Loucy (cell line): ENCODE data around the gene RALGDS.

Experiments used
- H2AFZ ChIP-seq: fragments of 200-600 bp; sonication (generic); 2 replicates; pipeline ENCODE4 v1.6.0; 2016; ENCODE audit warnings: antibody characterized with exemption, mild to moderate bottlenecking, low read length, moderate library complexity
- H3F3A ChIP-seq: fragments of 200-600 bp; 2 replicates; pipeline ENCODE4 v1.6.0; 2016; ENCODE audit warnings: antibody characterized with exemption, low read depth, mild to moderate bottlenecking
- H3K27me3 ChIP-seq: fragments of 200-600 bp; sonication (generic); 2 replicates; pipeline ENCODE4 v1.6.1; 2014; ENCODE audit warnings: low read length, mild to moderate bottlenecking; ENCODE audit not compliant: insufficient read depth, poor library complexity, severe bottlenecking
- H3K36me3 ChIP-seq: fragments of 200-600 bp; sonication (generic); 2 replicates; pipeline ENCODE4 v1.6.1; 2016; ENCODE audit warnings: low read length; ENCODE audit not compliant: insufficient read depth
- H3K4me1 ChIP-seq: fragments of 200-600 bp; sonication (generic); 2 replicates; pipeline ENCODE4 v1.5.1; 2014; ENCODE audit warnings: low read length, mild to moderate bottlenecking; ENCODE audit not compliant: insufficient read depth, poor library complexity, severe bottlenecking
- H3K4me2 ChIP-seq: fragments of 200-600 bp; sonication (generic); 2 replicates; pipeline ENCODE4 v1.6.0; 2014; ENCODE audit warnings: antibody characterized with exemption, low read length, low read depth, mild to moderate bottlenecking; ENCODE audit not compliant: poor library complexity, severe bottlenecking
- H3K4me3 ChIP-seq: fragments of 200-600 bp; sonication (generic); 2 replicates; pipeline ENCODE4 v1.5.1; 2014; ENCODE audit warnings: low read length, mild to moderate bottlenecking, mixed read lengths; ENCODE audit not compliant: poor library complexity, severe bottlenecking
- H3K79me2 ChIP-seq: fragments of 200-600 bp; sonication (generic); 2 replicates; pipeline ENCODE4 v1.6.1; 2014; ENCODE audit warnings: low read length; ENCODE audit not compliant: insufficient read depth
- H3K9ac ChIP-seq: fragments of 200-600 bp; sonication (generic); 2 replicates; pipeline ENCODE4 v1.6.0; 2014; ENCODE audit warnings: mild to moderate bottlenecking, low read depth, low read length, moderate library complexity; ENCODE audit not compliant: poor library complexity, severe bottlenecking
- H3K9me2 ChIP-seq: fragments of 200-600 bp; sonication (generic); replicated peaks from 2 replicates; pipeline ENCODE4 v1.6.1; 2016; ENCODE audit warnings: low read depth, low read length, mixed read lengths
- H3K9me3 ChIP-seq: fragments of 200-600 bp; sonication (generic); 2 replicates; pipeline ENCODE4 v1.6.1; 2014; ENCODE audit warnings: mild to moderate bottlenecking, antibody characterized with exemption, low read length, low read depth; ENCODE audit not compliant: insufficient read depth
- H4K20me1 ChIP-seq: fragments of 200-600 bp; sonication (generic); 2 replicates; pipeline ENCODE4 v1.6.0; 2014; ENCODE audit warnings: antibody characterized with exemption, low read length, mild to moderate bottlenecking; ENCODE audit not compliant: insufficient read depth, poor library complexity, severe bottlenecking
- EZH2phosphoT487 ChIP-seq: fragments of 200-600 bp; IDR thresholded peaks from 2 replicates; pipeline ENCODE4 v1.6.1; 2018; ENCODE audit warnings: antibody characterized with exemption, mild to moderate bottlenecking, moderate library complexity, borderline replicate concordance
- TF ChIP-seq, protein P1 (sequence below): fragments of 200-600 bp; sonication (generic); conservative IDR thresholded peaks from 2 replicates; pipeline ENCODE4 v1.5.1; 2014; ENCODE audit warnings: mild to moderate bottlenecking, antibody characterized with exemption, low read length

The RALGDS gene

DNA sequence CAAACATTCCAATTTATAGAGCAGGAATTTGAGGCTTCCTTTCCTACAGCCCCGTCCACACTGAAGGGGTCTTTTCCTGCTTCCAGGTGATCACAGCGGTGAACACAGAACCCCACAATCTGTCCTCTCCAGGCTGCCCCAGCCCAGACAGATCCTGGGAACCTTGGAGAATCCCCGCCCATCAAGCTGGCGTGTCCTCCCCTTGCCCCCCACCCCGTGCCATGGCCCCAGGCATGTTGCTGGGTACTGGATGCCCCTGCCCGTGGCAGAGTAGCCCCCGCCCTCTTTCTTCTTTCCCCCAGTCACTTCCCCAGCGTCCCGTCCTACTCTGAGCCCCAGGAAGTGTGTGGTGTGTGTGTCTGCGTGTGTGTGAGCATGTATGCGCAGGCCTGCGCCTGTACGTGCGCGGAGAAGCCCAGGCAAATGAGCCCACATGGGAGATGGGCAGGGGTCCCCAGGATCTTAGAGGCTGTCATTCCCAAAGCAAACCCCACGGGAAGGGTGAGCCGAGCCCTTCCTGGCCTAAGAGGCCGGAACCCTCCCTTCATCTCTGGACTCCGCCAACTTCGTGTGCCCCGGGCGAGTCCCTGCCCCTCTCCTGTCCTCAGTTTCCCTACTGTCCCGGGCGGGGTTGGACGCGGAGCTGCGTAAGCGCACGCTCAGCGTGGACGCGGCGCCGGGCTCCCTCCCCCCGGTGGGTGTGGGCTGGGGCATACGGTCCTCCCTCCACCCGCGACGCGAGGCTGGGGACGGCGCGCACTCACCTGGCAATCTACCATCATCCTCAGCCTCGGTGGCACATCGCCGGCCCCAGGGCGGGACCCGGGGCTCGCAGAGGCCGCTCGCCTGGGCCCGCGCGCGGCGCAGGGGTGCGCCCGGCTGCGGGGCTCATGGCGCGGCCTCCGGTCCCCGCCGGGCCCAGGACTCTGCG is 27.4 kb upstream of the RALGDS start:
- H3K9me3 ChIP-seq: no peaks in the 10 kb centered on the region
- H3K4me1 ChIP-seq: peaks cover 37% of the 10 kb centered on the region
- H3K27me3 ChIP-seq: no peaks in the 10 kb centered on the region
- TF ChIP-seq EZH2phosphoT487: no peak
- TF ChIP-seq, protein P1, sequence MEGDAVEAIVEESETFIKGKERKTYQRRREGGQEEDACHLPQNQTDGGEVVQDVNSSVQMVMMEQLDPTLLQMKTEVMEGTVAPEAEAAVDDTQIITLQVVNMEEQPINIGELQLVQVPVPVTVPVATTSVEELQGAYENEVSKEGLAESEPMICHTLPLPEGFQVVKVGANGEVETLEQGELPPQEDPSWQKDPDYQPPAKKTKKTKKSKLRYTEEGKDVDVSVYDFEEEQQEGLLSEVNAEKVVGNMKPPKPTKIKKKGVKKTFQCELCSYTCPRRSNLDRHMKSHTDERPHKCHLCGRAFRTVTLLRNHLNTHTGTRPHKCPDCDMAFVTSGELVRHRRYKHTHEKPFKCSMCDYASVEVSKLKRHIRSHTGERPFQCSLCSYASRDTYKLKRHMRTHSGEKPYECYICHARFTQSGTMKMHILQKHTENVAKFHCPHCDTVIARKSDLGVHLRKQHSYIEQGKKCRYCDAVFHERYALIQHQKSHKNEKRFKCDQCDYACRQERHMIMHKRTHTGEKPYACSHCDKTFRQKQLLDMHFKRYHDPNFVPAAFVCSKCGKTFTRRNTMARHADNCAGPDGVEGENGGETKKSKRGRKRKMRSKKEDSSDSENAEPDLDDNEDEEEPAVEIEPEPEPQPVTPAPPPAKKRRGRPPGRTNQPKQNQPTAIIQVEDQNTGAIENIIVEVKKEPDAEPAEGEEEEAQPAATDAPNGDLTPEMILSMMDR: no peak
- 0 out of 2 replicates have a peak, but pooled peaks cover 5% of the 10 kb centered on the region for H3F3A ChIP-seq
- H3K4me2 ChIP-seq: peak overlapping the region; percentile 92
- peak overlapping the region; percentile 90 for H3K9ac ChIP-seq
- peaks cover 51% of the 10 kb centered on the region for H3K79me2 ChIP-seq
- H3K9me2 ChIP-seq: no peaks in the 10 kb centered on the region
- H2AFZ ChIP-seq: peak overlapping the region; percentile 80
- peaks cover 43% of the 10 kb centered on the region for H4K20me1 ChIP-seq
- no peaks in the 10 kb centered on the region; the same call in 1 of the 2 replicates for H3K36me3 ChIP-seq
- peak overlapping the region; percentile 83 for H3K4me3 ChIP-seq

DNA sequence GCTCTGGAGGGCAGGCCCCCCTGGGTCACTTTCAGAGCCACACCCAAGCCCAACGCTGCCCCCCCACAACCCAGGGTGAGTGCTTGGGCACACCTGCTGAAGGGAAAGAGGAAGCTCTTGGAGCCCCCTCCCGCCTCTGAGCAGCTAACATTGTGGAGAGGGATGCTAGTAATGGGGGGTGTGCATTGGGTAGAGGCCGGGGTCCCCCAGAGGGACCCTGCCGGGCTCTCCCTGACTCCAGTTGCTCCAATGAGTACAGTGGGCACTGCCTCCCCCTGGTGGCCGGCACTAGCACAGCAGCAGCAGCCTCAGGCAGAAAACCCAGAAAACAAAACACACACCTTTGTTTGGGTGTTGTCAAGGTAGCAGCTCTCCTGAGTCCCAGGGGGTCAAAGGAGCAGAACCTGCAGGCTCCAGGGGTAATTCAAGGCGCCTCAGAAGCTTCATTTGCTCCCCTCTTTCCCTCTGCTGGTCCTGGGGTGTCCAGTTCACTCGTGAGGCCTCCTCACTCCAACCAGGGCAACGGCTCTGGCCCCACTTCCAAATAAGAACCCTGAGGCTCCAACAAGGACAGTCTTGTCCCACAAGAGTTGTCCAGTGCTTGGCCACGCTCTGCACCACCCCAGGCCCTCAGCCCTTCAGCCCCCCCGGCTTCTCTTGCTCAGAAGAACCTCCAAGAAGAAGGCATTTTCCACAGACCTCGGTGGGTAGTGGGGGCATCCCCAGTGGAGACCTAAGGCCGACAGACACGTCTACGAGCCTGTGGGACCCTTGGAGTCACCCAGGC is 26.6 kb upstream of the RALGDS start:
- H3K9me2 ChIP-seq: no peaks in the 10 kb centered on the region
- no peak overlapping the region for H2AFZ ChIP-seq
- H3K4me1 ChIP-seq: peaks cover 45% of the 10 kb centered on the region
- peak overlapping the region; percentile 92 for H3K4me2 ChIP-seq
- no peaks in the 10 kb centered on the region for H3K9me3 ChIP-seq
- H4K20me1 ChIP-seq: peaks cover 51% of the 10 kb centered on the region
- no peak for TF ChIP-seq EZH2phosphoT487
- TF ChIP-seq, protein P1: peak; percentile 97
- H3K27me3 ChIP-seq: no peaks in the 10 kb centered on the region
- no peaks in the 10 kb centered on the region; the same call in 1 of the 2 replicates for H3K36me3 ChIP-seq
- H3K4me3 ChIP-seq: peak overlapping the region; percentile 83
- H3K79me2 ChIP-seq: peaks cover 59% of the 10 kb centered on the region
- 0 out of 2 replicates have a peak, but pooled peaks cover 5% of the 10 kb centered on the region for H3F3A ChIP-seq
- H3K9ac ChIP-seq: peak overlapping the region; percentile 90

DNA sequence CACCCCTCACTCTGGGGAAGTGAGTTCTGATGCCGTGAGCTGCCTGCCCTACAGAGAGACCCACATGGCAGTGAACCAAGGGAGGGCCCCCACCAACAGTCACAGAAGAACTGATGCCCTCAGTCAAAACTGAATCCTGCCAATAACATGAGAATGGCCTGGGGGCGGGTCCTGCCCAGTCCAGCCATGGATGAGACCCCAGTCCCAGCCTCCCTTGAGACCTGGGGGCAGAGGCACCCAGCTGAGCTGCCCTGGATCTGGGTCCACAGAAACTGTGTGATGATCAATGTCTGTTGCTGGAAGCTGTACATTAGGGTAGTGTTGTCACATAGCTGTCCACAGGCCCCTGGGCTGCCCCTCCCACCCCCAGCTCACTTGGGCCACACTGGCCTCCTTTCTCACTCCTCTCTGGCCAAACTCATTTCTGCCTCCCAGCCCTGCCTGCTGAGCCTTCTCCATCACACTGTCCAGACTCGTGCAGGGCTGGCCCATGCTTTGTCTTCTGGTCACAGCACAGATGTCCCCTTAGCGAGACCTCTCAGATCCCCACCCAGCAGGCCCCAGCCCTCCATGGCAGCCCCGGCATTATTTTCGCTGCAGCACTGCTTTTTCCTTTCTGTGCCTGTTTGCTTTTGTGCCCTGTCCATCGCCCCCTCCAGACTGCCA is 25.8 kb upstream of the RALGDS start:
- Histone ChIP-seq H3K4me2 (peak overlapping the region; percentile 92), H3K36me3 (no peaks in the 10 kb centered on the region; the same call in 1 of the 2 replicates), H3K27me3 (no peaks in the 10 kb centered on the region), H3K4me1 (peaks cover 52% of the 10 kb centered on the region), H3K9ac (peak overlapping the region; percentile 90), H3K9me3 (no peaks in the 10 kb centered on the region), H2AFZ (no peak overlapping the region), H3F3A (0 out of 2 replicates have a peak, but pooled peaks cover 5% of the 10 kb centered on the region), H3K9me2 (no peaks in the 10 kb centered on the region), H4K20me1 (peaks cover 59% of the 10 kb centered on the region), H3K4me3 (peak overlapping the region; percentile 83), H3K79me2 (peaks cover 67% of the 10 kb centered on the region)
- TF ChIP-seq, protein P1: no peak
- TF ChIP-seq EZH2phosphoT487: no peak
